Inflammatory macrophage treated with lipopolysaccharide for 4 hours (primary cell): ENCODE measurements around the gene OR52D1.

Source experiments
- DNase-seq: peaks from one replicate; pipeline ENCODE4 v3.0.0-alpha.2; 2020

The OR52D1 gene

GRCh38 chr11:5514841-5515240 is 26.4 kb downstream of the OR52D1 start:
- no peak for DNase-seq

- DNase-seq = no peak
These were observed 28.1 kb downstream of the OR52D1 start, which contains the start of gene UBQLNL for GRCh38 chr11:5516599-5516998. Gene UBQLNL (minus strand): TSS chr11:5516699. CDS start chr11:5516441, 258 bp downstream.

DNA sequence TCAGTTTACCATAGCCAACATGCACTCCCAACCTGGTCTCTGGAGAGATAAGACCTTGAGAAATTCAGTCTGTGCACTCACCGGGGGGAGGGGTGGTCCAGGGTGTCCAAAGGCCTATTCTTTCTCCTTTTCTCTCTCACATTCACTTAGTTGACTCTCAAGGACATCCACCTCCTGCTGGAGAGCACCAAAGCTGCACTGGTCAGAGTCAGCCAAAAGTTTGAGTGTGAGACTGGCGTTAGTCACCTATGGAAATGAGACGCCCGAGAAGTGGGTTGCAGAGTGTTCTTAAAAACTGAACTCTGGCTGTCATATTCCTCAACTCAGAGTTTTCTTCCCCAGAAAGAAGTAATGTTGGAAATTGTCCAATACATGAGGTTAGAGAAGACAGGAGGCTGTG is 33.1 kb downstream of the OR52D1 start:
- DNase-seq = no peak

DNA sequence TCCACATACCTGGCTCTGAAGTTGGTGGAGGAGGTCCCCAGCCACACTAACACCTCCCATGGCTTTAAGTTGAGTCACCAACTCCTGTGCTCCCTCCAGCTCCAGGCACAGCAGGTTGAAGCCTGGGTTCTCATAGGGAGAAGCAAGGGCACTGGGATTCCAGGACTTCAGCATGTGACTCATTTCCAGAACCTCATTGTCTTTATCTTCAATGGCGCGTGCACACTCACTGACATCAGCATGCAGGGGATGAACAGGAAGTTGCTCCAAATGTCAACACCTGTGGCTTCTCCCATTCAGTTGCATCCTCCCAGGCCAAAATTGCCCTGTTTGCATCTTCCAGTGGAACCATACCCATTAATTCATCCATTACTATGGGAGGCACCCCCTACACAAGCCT is 33.8 kb downstream of the OR52D1 start:
- DNase-seq = no peak

DNA sequence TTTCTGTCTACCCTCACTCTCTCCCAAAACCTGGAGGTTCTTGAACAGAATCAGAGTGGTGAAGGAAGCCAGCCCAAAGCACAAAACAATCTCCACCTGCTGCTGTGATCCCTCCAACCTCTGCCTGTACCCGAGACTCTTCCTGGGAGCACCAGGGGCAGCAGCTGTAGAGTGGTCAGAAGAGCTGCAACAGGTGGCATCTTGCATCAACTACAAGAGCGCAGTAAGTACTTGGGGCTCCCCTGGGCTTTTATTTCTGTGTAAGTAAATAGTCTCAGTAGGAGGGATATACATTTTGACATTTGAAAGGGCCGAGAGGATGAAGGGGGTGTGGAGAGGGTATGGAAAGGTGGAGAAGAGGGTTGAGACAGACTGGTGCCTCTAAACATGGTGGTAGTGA is 36.3 kb downstream of the OR52D1 start:
- no peak for DNase-seq

DNA sequence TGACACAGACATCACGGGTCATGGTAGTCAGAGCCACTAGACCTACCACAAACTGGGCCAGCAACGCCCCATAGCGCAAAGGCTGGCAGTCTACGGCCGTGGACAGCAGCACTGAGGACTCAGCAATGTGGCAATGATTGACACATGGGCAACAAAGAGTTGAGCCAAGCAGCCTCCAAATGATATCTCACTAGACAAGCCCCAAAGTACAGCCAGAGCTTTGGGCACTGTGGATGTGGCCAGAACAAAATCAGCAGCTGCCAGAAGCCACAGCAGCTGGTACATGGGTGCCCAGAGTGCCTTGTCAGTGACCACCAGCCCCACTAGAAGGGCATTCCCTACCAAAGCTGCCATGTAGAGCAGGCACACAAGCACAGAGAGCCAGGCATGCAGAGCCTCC is 39.2 kb downstream of the OR52D1 start:
- DNase-seq = no peak

- no peak for DNase-seq
These were observed 40.0 kb downstream of the OR52D1 start for GRCh38 chr11:5528495-5528894.

DNA sequence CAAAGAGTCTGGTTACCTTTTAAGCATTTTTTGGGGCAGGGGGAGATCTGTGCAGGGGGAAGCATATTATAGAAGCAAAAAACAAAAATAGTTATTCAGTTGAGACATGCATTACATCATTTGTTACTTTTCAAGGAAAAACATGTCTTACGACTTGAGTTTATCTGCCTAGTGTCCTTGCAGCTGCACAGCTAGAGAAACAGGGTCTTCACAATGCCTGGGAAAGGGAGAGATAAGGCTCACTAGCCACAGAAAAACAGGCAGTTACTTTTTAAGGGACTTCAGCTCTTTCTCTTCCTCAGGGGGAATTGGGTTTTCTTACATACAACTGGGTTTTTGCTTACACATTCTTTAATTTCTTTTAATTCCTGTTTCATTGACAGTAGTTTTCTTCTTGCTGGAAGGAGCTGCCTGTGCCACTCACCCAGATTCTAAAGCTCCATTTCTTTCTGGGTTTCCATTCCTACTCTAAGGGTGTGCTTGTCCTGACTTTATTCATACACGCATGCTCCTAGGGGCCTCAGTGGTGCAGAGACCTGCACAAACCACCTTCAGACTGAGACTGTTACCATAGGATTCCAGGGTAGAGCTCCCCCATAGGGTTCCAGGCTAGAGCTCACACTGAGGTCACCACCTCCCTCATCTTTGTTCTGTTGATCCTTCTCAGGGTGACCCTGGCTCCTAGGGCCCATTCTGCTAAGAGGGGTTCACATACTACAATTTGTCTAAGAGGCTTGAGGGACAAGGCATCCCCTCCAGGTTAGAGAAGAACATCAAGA is 42.8 kb downstream of the OR52D1 start:
- no peak for DNase-seq

- DNase-seq = peak; percentile 31
These were observed 45.6 kb downstream of the OR52D1 start for GRCh38 chr11:5534046-5534445.

DNA sequence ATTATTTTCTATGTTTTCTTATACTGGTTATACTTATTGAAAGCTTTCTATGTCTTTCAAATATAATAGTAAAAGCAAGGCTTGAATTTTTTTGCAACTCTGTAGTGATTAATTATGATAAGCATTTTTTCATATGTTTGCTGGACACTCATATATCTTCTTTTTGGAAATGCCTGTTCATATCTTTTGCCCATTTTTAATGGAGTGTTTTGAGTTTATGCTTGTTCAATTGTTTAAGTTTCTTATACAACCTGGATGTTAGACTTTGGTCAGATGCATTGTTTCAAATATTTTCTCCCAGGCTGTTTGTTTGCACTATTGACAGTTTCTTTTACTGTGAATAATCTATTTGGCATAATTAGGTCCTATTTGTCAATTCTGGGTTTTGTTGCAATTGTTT is 48.0 kb downstream of the OR52D1 start:
- no peak for DNase-seq
